Stimulated activated CD8-positive, alpha-beta memory T cell treated with anti-CD3 and anti-CD28 coated beads, Interleukin-4, amount 100 ng/mL, for 48 hours (primary cell): ENCODE results near the gene LIMCH1.
"Not testable (repeated sequence)": the region's sequence is repeated elsewhere in the genome, so short reads cannot be mapped to it uniquely, and the experiment has no call there.

Experiments used
- DNase-seq: peaks from one replicate; pipeline ENCODE4 v3.0.0-alpha.2; 2020

Gene LIMCH1

DNA sequence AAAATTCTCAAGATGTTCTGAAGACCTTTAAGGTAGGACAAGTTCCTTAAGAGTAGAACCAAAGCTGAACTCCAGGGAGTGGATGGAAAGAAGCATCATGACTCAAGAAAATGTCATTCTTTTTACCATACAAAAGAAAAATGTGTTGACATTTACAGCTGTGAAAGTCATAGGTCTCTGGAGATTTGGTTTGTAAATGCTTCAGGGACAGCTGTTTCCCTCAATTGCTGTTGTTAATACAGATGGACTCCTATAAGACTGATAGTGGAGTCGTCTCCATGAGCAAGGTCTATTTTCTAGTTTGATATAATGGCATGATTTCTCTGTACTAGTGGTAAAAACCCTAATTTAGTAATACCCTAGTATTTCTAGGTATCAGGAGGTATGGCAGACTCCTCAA lies 108.9 kb downstream of the LIMCH1 start:
- DNase-seq = no peak

- no peak for DNase-seq
Measured at GRCh38 chr4:41647383-41647782, 109.4 kb downstream of the LIMCH1 start.

GRCh38 chr4:41651150-41651549 lies 113.2 kb downstream of the LIMCH1 start:
- DNase-seq = not testable (repeated sequence)

- no peak for DNase-seq
Measured at GRCh38 chr4:41652971-41653370, 115.0 kb downstream of the LIMCH1 start.

- DNase-seq = no peak
Measured at GRCh38 chr4:41653523-41653922, 115.6 kb downstream of the LIMCH1 start.

- DNase-seq = no peak
Measured at GRCh38 chr4:41655177-41655576, 117.2 kb downstream of the LIMCH1 start.

- DNase-seq = no peak
Measured at GRCh38 chr4:41656106-41656505, 118.1 kb downstream of the LIMCH1 start.

DNA sequence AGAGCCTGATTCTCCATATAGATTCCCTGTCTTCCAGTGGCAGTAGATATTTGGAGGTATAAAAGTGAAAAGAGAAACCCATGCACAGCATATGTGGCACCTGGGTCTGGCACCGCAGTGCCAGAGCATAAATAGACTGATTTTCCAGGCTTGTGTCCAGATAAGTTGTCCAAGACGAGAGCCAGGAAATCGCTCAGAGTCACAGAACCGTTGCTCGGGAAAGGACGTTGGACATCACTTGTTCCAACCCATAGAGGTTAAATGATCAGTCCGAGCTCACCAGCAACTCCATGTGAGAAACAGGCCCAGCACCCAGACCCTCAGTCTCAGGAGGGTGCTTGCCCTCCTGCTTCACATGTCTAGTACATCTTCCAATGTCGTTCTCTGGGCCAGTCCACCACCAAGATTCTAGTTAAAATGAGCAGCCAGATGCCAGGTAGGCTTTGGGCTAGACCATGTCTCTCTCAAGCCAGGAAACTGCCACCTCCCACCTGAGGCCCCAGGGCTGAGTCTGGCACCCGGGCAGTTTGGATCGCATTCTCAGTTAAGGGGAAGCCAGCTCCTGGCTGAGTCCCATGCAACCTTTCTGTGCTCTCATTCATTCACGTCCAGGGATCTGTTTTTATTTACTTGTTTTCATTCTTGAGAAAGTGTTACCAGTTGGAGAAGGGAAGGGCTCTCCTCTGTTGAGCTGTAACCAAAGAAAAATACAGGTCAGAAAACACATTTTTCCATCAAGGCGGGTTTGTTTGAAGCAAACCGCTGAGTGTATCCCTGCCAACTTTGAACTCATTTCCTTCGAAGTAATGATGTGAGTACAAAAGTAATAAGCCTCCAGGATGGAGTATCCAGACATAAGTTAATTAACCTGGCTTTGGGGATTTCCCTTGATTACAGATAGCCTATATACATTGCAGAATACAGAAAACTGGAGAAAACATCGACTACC lies 118.9 kb downstream of the LIMCH1 start:
- no peak for DNase-seq

GRCh38 chr4:41657561-41657960 lies 119.6 kb downstream of the LIMCH1 start:
- no peak for DNase-seq

- DNase-seq = no peak
Measured at GRCh38 chr4:41658163-41658562, 120.2 kb downstream of the LIMCH1 start.

GRCh38 chr4:41660352-41660751 lies 122.4 kb downstream of the LIMCH1 start:
- DNase-seq = no peak

DNA sequence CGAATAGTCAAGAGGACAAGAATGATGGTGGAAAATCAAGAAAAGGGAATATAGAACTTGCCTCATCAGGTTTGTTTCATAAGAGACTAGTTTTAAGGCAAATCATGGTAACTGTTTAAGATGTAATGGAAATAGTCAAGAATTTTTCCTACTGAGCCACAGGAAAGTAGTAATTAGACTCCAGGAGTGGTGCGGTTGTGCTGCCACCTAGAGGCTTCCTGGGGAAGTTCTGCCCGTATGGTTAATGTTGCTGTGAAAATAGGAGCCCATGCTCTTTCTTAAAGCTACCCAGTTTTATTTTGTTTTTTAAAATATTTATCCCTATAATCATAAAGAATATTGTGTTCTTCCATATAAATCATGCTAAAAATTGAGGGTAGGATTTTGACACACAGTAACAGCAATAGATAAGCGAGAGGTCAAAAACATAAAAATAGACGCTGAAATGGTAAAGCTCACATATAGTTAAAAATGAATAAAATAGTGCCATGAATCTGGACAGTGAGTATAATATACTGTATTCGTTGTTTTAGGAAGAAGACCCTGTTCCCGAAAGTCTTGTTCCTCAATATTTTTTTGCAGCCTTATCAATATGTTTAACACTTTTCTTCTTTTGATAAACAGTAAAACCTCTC lies 123.6 kb downstream of the LIMCH1 start:
- DNase-seq = peak; percentile 66

DNA sequence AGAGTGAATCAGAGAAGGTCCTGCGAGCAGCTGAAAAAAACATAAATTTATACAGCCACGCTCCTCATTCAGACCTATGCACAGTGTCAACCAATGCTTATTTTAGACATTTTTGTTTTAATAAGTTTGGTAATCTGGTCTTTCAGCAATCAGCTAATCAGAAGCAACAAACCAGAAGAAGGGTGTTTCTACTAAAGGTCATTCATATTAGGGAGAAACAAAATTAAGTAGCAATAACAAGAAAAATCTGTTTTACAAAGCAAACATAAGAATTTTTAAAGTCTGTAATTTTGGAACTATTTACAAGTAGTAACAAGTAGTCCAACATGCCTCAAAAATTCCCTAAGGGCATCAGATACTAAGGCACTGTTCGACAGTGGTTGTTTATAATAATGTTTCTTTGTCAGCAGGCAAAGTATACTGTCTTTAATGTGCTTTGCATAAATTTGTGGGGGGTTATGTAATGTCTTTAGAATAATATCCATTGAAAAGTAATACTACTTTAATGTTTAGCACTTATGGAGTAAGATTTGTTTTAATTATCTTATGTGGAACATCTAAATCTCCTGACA lies 127.8 kb downstream of the LIMCH1 start:
- DNase-seq = no peak

- DNase-seq = no peak
Measured at GRCh38 chr4:41668024-41668423, 130.1 kb downstream of the LIMCH1 start.

DNA sequence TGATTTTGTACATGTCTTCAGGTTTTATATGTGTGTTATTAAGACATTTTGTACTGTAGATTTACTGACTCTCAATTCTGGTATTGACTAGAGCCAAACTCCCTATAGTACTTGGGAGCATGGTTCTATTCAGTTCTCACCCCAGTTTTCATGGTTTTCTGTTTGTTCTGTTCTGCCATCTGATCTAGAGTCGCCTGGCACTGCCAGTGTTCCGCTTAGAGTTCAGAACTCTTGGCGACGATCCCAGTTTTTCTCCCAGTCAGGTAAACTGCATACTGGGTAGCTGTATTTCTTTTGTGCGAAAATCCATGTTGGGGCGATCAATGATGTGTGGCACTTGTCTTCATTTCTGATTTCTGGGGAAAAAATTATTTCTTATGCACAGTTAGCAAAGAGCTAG lies 132.6 kb downstream of the LIMCH1 start:
- no peak for DNase-seq

DNA sequence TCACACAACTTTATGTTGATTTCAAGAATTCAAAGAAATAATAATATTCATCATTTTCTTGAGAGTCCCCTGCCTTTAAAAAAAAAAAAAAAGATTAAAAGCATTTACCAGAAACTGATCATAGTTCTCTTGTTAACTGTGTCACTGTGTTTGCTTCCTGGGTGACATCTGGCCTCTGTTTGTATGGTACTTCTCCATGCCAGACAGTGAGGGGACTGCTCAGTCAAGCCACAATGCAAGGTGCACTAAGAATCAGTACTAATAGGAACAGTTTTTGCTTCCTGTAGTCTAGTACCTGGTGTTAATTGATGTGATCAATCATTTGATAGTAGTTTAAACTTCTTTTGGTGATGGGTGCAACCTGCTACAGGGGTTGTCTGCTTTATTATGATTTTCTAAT lies 133.0 kb downstream of the LIMCH1 start:
- no peak for DNase-seq

DNA sequence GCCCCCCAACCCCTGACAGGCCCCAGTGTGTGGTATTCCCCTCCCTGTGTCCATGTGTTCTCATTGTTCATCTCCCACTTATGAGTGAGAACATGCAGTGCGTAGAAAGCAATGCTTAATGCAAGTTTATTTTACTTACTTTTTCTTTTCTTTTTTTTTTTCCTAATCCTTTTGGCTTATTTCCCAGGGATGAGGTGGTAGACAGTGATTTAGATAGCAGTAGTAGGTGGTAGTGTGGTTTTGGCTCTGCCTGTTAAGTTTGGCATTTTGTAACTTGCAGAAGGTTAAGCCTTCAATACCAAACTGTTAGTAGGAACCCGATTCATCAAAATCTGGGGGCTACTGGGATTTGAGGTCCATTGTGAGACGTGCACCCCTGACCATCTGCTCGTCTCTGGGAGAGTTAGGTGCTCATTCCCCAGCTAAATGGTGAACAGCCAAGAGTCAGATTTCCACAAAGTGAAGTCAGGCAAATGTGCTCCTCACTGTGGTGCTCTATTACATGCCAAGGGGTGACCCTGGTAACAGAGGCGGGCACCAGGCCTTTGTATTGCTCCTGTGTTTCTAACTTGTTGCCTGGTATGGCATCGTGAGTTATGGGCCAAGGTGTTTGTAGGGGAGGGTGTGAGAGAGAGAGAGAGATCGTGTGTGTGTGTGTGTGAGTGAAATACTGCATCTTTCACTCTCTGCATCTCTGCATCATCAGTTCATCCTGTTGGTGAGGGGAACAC lies 140.3 kb downstream of the LIMCH1 start:
- DNase-seq = no peak

DNA sequence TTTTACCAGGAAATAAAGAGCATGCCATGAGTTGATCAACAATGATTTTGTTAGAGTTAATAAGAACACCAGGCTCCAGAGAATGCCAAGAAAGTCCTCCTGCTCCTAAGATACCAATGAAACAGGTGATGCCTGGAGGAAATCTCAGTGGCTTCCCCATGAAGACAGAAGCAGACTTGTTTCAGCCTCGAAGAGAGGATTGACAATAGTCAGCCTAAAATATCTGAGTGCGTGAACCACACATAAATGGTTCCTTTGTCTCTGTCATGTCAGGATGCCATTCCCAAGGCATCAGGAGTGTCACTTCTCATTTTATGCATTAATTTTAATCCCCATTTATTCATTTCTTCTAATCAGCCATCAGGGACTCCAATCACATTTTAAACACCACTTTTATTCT lies 141.0 kb downstream of the LIMCH1 start:
- no peak for DNase-seq

DNA sequence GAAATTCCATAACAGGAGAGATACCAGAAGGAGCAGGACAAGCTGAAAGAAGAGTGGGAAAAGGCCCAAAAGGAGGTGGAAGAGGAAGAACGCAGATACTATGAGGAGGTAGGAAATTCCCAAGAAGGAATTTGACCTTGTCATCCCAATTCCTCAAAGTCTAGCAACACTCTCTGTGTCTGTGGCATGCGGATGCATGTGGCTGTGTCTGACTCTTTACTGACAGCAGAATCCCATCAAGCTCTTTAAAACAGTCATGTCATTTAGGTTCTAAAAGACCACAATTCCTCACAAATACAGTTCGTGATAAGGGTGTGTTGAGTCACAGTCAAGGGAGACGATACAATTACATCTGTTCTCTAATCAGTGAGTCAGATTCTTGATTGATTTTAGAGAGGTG lies 142.0 kb downstream of the LIMCH1 start:
- DNase-seq = no peak

- no peak for DNase-seq
Measured at GRCh38 chr4:41681054-41681453, 143.1 kb downstream of the LIMCH1 start.

DNA sequence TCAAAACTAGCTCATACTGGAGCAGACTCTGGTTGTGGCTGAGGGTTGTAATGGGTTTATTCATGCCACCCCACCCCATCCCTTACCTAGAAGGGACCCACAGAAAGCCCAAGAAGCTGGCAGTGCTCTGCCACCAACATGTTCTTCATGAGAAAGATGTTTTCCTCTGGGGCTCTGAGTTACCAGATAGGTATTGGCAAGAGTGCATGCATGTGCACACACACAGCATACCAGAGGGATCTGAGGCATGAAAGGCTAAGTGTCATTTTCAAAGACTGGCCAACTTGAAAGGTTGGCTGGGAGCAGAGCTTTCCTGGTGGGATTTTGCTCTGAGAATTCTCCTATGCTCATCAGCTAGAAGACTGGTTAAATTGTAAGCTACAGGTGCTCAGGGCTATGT lies 145.4 kb downstream of the LIMCH1 start:
- DNase-seq = no peak

DNA sequence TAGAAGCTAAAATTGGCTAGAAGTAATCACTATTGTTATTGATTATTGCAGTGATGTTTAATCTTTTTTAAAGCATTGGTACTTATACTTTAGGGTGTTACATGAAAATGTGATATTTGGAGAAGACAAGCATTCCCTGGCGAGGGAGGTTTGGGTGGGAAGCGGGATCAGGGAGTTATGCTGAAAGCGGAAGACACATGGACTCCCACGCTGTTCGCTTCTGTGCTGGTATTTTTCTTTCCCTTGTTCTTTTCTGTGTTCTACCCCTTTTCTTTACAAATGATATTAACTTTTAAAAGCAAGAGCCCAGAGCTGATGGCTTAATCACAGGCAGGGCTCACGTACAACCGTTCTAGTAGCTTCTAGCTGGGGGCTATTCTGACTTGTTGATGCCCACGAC lies 148.9 kb downstream of the LIMCH1 start:
- DNase-seq = no peak

- DNase-seq = no peak
Measured at GRCh38 chr4:41687971-41688370, 150.0 kb downstream of the LIMCH1 start.
